ENCODE results near the gene MPHOSPH10.
"Not testable (repeated sequence)": the region's sequence is repeated elsewhere in the genome, so short reads cannot be mapped to it uniquely, and the experiment has no call there.

MPHOSPH10 gene

DNA sequence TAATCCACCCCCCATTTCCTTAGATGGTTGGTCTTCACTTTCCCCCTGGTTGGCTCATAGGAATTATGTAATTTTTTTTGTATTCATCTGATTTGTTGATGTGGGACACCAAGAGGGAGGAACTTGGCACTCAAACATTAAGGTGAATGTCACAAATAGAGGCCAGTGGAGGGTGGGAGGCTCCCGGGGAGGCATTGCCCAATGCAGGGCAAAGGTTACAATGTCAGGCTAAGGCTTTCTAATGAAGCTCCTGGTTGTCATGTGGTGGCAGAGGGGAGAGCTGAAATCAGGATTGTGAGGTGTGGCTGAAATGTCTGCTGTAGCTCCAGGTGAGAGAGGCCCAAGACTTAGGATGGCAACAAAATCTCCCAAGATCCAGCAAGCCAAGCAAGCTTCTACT, 42.7 kb downstream of the MPHOSPH10 start:
- DNase-seq (ENCODE audit: low read depth in 2 of 2) = no peak

DNA sequence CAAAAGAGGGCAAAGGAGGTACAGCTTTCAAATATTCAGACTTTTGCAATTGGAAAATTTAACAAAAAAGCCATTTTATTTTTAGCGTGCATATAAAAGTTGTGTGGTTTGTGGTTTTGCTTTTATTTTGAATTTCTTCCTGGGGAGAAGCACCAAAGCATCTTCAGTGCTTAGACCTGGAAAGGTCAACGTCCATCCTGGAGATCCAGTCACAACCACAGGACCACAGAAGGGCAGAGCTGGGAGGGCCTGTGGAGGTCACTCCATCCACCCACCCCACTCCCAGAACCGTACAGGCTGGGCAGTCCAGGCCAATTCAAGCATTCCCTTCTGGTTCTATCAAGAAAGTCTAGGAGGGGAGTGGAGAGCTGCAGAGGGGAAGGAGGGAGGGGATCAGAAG, 43.8 kb downstream of the MPHOSPH10 start:
- DNase-seq (ENCODE audit: low read depth in 2 of 2) = no peak

DNA sequence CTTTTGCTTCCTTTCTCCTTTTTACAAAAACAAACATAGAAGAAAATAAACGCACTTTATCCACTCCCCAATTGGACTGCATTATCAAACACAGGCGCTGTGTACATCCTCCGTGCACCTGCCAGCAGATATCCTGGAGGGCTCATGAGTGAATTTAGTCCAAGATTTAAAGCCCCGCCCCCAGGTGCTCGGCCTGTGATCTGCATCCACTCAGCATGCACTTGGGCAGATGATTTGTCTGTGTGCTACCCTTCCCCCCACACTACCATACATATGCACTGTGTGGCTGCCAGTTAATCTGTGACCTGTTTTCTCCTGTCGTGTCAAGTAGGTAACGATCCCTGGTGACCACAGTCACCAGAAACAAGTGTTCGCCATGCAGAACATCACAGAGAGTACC, 48.4 kb downstream of the MPHOSPH10 start:
- not testable (repeated sequence) for DNase-seq (ENCODE audit: low read depth in 2 of 2)

DNA sequence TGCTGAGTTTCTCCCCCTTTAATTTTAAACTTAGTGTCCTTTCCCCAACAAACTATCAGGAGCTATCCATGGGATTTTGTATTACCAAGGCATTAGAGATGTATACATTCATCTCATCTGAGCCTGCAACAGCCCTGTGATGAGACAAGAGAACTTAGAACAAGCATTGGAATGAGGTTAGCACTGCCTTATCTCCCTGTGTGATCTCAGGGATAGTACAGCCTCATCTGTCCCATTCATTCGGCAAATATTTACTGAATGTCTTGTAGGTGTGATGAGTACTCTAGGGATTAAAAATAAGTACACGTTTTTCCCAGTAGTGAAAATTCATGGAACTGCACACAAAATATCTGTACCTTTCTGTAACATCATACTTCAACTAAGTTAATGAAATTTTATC, 50.9 kb downstream of the MPHOSPH10 start:
- DNase-seq (ENCODE audit: low read depth in 2 of 2) = no peak

DNA sequence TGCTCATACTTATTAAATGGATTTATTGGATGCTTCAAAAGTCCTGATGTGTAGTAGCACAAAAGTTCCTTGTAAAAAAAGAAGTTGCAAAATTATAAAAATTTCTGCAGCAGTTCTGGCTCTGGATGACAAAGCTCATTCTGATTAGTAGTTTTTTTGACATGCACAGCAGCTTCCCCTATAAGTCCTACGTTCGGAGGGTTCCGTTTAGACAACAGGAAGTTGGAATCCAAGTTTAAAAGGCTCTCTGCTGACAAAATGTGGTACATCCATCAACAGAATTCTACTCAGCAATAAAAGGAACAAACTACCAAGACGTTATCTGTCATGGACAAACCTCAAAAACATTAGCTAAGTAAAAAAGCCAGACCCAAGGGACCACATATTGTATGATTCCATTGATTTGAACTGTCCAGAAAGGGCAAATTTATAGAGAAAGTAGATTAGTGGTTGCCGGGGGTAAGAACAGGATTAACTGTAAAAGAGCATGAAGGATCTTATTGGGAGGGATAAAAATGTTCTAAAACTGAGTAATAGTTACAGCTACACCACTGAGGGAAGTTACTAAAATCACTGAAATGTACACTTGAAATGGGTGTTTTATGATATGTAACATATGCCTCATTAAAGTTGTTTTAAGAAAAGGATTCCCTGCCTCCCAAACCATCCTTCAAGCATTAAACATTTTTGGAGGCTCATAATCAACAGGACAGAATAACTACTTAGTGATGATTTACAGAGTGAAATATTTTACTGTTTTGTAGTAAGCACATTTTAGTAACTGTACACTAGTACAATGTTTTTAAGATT, 53.1 kb downstream of the MPHOSPH10 start:
- not testable (repeated sequence) for DNase-seq (ENCODE audit: low read depth in 2 of 2)

DNA sequence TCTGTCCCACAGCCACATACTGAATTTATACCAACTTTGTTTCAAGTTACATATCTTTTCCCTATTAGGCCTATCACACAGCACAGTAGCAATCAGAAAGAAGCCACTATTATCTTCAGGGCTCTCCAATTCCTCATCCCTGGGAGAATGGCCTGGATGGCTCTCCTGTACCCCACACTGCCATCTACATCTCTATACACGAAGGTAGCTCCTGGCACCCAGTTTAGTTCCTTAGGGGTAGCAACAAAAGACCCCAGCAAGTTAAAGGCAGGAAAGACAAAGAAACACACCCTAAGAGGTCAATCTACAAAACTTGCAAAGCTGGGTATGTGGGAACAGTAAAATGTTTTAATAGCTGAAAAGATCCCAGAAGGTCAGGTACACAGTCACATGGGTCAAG, 56.5 kb downstream of the MPHOSPH10 start:
- no peak for DNase-seq (ENCODE audit: low read depth in 2 of 2)

DNA sequence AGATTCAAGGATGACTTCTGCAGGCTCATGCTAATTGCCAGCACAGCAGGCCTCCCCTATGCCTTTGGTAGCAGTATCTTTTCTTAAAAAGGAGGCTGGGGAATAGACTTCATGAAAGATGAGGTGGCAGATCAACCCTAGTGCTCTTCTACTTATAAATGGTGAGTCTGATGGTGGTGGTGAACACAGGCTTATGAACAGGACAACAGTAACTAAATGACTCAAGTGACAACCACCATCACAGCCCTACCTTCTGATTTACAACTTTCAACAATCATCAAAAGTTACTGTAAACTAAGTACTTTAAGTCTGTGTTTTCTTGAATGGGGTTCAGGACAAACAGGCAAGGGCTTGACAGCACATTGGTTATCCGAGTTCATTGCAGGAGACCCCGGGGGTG, 57.2 kb downstream of the MPHOSPH10 start:
- DNase-seq (ENCODE audit: low read depth in 2 of 2) = no peak

DNA sequence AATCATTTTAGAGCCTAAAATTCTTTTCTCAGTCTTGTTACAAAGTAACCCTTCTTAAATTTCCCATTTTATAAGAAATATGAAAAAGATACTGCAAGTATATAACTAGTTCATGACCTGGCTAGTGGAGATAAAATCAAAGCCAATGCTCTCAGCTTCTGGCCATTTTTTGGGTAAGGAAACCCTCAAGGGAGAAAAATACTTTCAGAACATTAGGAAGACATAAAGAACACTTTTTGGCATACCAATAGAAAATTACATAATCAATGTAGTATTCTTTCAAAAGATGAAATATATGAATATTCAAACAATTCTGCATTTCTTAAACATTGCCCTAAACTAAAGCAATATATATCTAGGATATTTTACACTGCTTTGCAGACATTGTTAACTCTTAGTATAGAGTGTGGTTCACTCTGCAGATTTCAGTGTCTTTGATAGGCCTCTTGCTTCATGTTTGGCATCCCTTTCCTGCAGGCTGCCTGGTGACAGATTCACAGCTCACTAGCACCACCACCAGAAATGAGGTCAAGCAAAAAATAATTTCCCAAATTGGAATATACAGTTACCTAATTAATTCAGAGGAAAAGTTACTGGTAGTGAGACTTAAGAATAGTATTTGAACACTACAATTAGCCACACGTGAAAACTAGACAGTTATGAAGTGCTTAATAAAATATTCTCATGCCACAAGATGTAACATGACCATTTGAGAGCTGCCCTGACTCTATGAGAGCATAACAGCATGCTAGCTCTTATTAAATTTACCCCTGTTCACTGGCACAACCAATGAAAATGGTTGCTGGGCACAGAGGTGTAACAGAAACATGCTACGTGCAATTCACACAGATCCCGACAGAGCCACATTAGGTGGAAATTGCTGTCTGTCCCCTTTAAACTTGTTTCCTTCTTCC, 60.5 kb downstream of the MPHOSPH10 start:
- DNase-seq (ENCODE audit: low read depth in 2 of 2) = no peak

DNA sequence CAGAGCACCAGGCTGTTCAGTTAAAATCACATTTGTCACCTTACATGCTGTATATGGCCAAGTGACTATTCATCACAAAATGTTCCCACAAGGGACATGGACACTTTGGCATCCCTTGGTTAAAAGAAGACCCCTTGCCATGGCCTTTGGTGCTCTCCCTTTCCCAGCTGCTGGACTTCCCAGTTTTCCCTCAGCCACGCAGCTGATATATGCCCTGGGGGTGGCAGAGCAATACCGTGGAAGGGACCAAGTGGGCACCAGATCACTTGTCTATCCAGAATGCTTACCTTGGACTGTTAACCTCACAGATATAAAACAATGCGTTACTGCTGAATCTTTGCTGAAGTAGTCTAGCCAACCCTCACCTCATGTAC, 61.1 kb downstream of the MPHOSPH10 start:
- DNase-seq (ENCODE audit: low read depth in 2 of 2) = no peak
